ENCODE measurements around the gene GIMAP1.

DNA sequence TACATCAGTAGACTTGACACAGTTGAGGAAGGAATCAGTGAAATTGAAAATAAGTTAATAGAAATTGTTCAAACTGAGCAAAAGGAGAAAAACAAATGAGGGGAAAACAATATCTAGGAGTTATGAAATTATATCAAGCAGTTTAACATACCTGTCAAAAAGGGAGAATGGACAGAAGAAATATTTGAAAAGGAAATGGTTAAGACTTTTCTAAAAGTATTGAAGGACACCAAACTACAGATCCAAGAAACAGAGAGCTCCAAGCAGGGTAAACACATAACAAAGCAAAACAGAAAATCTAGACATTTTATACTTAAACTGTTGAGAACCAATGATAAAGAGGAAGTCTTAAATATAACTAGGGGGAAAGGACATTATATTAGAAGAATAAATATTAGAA is 12.2 kb downstream of the GIMAP1 start:
- TF ChIP-seq, protein P1, sequence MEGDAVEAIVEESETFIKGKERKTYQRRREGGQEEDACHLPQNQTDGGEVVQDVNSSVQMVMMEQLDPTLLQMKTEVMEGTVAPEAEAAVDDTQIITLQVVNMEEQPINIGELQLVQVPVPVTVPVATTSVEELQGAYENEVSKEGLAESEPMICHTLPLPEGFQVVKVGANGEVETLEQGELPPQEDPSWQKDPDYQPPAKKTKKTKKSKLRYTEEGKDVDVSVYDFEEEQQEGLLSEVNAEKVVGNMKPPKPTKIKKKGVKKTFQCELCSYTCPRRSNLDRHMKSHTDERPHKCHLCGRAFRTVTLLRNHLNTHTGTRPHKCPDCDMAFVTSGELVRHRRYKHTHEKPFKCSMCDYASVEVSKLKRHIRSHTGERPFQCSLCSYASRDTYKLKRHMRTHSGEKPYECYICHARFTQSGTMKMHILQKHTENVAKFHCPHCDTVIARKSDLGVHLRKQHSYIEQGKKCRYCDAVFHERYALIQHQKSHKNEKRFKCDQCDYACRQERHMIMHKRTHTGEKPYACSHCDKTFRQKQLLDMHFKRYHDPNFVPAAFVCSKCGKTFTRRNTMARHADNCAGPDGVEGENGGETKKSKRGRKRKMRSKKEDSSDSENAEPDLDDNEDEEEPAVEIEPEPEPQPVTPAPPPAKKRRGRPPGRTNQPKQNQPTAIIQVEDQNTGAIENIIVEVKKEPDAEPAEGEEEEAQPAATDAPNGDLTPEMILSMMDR (IDR thresholded peaks at IDR 0.05 in 8 of 11, conservative IDR thresholded peaks at IDR 0.05 in 3 of 11) = no peak
- no peak for TF ChIP-seq POLR2A (IDR thresholded peaks at IDR 0.05)

Measured in spleen (tissue), 7 donors.